OCI-LY7 (cell line): ENCODE data around the gene WNT5A.

Experiments used
- EZH2phosphoT487 ChIP-seq: fragments of 200-600 bp; sonication (generic); IDR thresholded peaks from 2 replicates; pipeline ENCODE4 v1.6.1; 2018; ENCODE audit warnings: low read depth, borderline replicate concordance, mild to moderate bottlenecking, mixed run types, antibody characterized with exemption, low read length, moderate library complexity, mixed read lengths
- TF ChIP-seq, protein P1 (sequence below): fragments of 200-600 bp; sonication (generic); conservative IDR thresholded peaks from 2 replicates; pipeline ENCODE4 v1.5.1; 2014; ENCODE audit warnings: mild to moderate bottlenecking, antibody characterized with exemption, low read length, moderate library complexity, mixed read lengths

GRCh38 chr3:55487381-55488241 lies 505 bp upstream of the WNT5A start:
- TF ChIP-seq, protein P1, sequence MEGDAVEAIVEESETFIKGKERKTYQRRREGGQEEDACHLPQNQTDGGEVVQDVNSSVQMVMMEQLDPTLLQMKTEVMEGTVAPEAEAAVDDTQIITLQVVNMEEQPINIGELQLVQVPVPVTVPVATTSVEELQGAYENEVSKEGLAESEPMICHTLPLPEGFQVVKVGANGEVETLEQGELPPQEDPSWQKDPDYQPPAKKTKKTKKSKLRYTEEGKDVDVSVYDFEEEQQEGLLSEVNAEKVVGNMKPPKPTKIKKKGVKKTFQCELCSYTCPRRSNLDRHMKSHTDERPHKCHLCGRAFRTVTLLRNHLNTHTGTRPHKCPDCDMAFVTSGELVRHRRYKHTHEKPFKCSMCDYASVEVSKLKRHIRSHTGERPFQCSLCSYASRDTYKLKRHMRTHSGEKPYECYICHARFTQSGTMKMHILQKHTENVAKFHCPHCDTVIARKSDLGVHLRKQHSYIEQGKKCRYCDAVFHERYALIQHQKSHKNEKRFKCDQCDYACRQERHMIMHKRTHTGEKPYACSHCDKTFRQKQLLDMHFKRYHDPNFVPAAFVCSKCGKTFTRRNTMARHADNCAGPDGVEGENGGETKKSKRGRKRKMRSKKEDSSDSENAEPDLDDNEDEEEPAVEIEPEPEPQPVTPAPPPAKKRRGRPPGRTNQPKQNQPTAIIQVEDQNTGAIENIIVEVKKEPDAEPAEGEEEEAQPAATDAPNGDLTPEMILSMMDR = no peak
- TF ChIP-seq EZH2phosphoT487 = no peak
